Fibroblast of lung (primary cell): ENCODE measurements around the gene CD6. TPM values are rescaled to one million over a fixed set of nuclear protein-coding genes. Genes with fewer than 3 reads are reported as not detected.

Source experiments
- DNase-seq, 2 donors: peaks; one replicate each; pipeline versions ENCODE4 v3.0.0 to v3.0.0-alpha.2; 2010; ENCODE audit warnings: low read depth in 2 of 2
- H2AFZ ChIP-seq: 2 replicates; pipeline ENCODE4 v1.5.1; 2012; ENCODE audit warnings: low read length, control low read depth, inconsistent platforms
- H3K27ac ChIP-seq: 2 replicates; pipeline ENCODE4 v1.5.1; 2011; ENCODE audit warnings: low read length, control low read depth; ENCODE audit not compliant: insufficient read depth
- H3K27me3 ChIP-seq: 2 replicates; pipeline ENCODE4 v1.5.1; 2011; ENCODE audit warnings: mild to moderate bottlenecking, low read length; ENCODE audit not compliant: control insufficient read depth, insufficient read depth
- H3K36me3 ChIP-seq: 2 replicates; pipeline ENCODE4 v1.5.1; 2011; ENCODE audit warnings: low read length; ENCODE audit not compliant: control insufficient read depth, insufficient read depth
- H3K4me1 ChIP-seq: 2 replicates; pipeline ENCODE4 v1.5.1; 2011; ENCODE audit warnings: low read length; ENCODE audit not compliant: control insufficient read depth, insufficient read depth; ENCODE audit errors: extremely low read depth
- H3K4me2 ChIP-seq: 2 replicates; pipeline ENCODE4 v1.5.1; 2011; ENCODE audit warnings: low read length, control low read depth; ENCODE audit not compliant: insufficient read depth; ENCODE audit errors: extremely low read depth
- H3K4me3 ChIP-seq, 4 experiments: fragments of 200-600 bp in 1 of 4; sonication (generic) in 1 of 4; replicated peaks in 1 of 4; 2 replicates each; pipeline ENCODE4 v1.5.1; 2011 to 2016; ENCODE audit warnings: low read length in 4 of 4, low read depth in 3 of 4, mild to moderate bottlenecking in 3 of 4, control low read depth in 2 of 4, inconsistent platforms in 1 of 4, mixed read lengths in 1 of 4; ENCODE audit not compliant: insufficient read depth in 1 of 4; ENCODE audit errors: control extremely low read depth in 1 of 4
- H3K79me2 ChIP-seq: 2 replicates; pipeline ENCODE4 v1.5.1; 2012; ENCODE audit warnings: mild to moderate bottlenecking, low read length, inconsistent platforms; ENCODE audit not compliant: control insufficient read depth, insufficient read depth
- H3K9ac ChIP-seq: 2 replicates; pipeline ENCODE4 v1.5.1; 2011; ENCODE audit warnings: mild to moderate bottlenecking, low read length, control low read depth; ENCODE audit not compliant: insufficient read depth
- H3K9me3 ChIP-seq: 2 replicates; pipeline ENCODE4 v1.5.1; 2012; ENCODE audit warnings: low read depth, low read length; ENCODE audit not compliant: control insufficient read depth, insufficient read depth
- H4K20me1 ChIP-seq: 2 replicates; pipeline ENCODE4 v1.5.1; 2011; ENCODE audit warnings: low read length; ENCODE audit not compliant: control insufficient read depth, insufficient read depth; ENCODE audit errors: extremely low read depth
- CTCF ChIP-seq, 2 donors: IDR thresholded peaks in 1 of 2; conservative IDR thresholded peaks in 1 of 2; 1 replicate in 1 of 2; 2 replicates in 1 of 2; pipeline ENCODE4 v1.5.1; 2011 to 2012; ENCODE audit warnings: low read length in 2 of 2, control low read depth in 1 of 2, inconsistent platforms in 1 of 2, low read depth in 1 of 2, mild to moderate bottlenecking in 1 of 2
- EZH2 ChIP-seq: IDR thresholded peaks from 2 replicates; pipeline ENCODE4 v1.5.1; 2012; ENCODE audit warnings: low read length, control low read depth, mild to moderate bottlenecking; ENCODE audit errors: missing control alignments
- polyA plus RNA-seq, 2 donors: library from polyadenylated mRNA; depleted of rRNA in 1 of 2; stranded (reverse) in 1 of 2; unstranded in 1 of 2; fragments of >200 nt; gene quantifications; 2 replicates each; pipeline ENCODE4 v1.2.1, GENCODE V29; 2011 to 2012; ENCODE audit warnings: missing spikeins in 1 of 2
- total RNA-seq: library from RNA; depleted of rRNA; stranded (reverse); fragments of >200 nt; gene quantifications from 2 replicates; pipeline ENCODE4 v1.2.1, GENCODE V29; 2014

The CD6 gene
- total and polyA plus RNA-seq, 2 donors (not counting 1 experiment from before 2014, with no cell fraction given), result not detected

GRCh38 chr11:60995798-60996197 lies 24.3 kb downstream of the CD6 start:
- Histone ChIP-seq H3K4me3 (no peak overlapping the region), H3K27me3 (peaks cover 8% of the 10 kb centered on the region), H2AFZ (no peak overlapping the region), H3K79me2 (no peaks in the 10 kb centered on the region), H3K27ac (no peak overlapping the region), H4K20me1 (no peaks in the 10 kb centered on the region), H3K4me1 (no peaks in the 10 kb centered on the region), H3K4me2 (no peak overlapping the region), H3K9ac (no peak overlapping the region), H3K36me3 (no peaks in the 10 kb centered on the region), H3K9me3 (no peaks in the 10 kb centered on the region)
- no peak for DNase-seq
- TF ChIP-seq EZH2 (no peak), CTCF (conservative IDR thresholded peaks at IDR 0.05 in 1 of 2, IDR thresholded peaks at IDR 0.05 in 1 of 2; ENCODE audit: low read depth in 1 of 2, low read length in 2 of 2) (no peak)

- Histone ChIP-seq H3K27ac (no peak overlapping the region), H4K20me1 (no peaks in the 10 kb centered on the region)
Observed at GRCh38 chr11:60996381-60997138, 25.1 kb downstream of the CD6 start.

GRCh38 chr11:61000426-61000825 lies 28.9 kb downstream of the CD6 start:
- Histone ChIP-seq H3K27ac (no peak overlapping the region), H3K27me3 (peaks cover 18% of the 10 kb centered on the region), H3K4me2 (no peak overlapping the region), H3K4me1 (no peaks in the 10 kb centered on the region), H3K36me3 (no peaks in the 10 kb centered on the region), H3K4me3 (no peak overlapping the region), H3K79me2 (no peaks in the 10 kb centered on the region), H3K9ac (no peak overlapping the region), H3K9me3 (no peaks in the 10 kb centered on the region), H4K20me1 (no peaks in the 10 kb centered on the region), H2AFZ (no peak overlapping the region)
- no peak for DNase-seq
- TF ChIP-seq EZH2, result no peak
- no peak for TF ChIP-seq CTCF (conservative IDR thresholded peaks at IDR 0.05 in 1 of 2, IDR thresholded peaks at IDR 0.05 in 1 of 2; ENCODE audit: low read depth in 1 of 2, low read length in 2 of 2)

More at GRCh38 chr11:60996381-60997138, 25.1 kb downstream of the CD6 start:
- H2AFZ ChIP-seq, result no peak overlapping the region
- no peaks in the 10 kb centered on the region for H3K9me3 ChIP-seq
- no peaks in the 10 kb centered on the region for H3K4me1 ChIP-seq
- no peak for TF ChIP-seq CTCF (conservative IDR thresholded peaks at IDR 0.05 in 1 of 2, IDR thresholded peaks at IDR 0.05 in 1 of 2; ENCODE audit: low read depth in 1 of 2, low read length in 2 of 2)
- no peak for TF ChIP-seq EZH2
- no peak overlapping the region for H3K4me3 ChIP-seq
- H3K36me3 ChIP-seq, result no peaks in the 10 kb centered on the region
- DNase-seq, result no peak
- peaks cover 8% of the 10 kb centered on the region for H3K27me3 ChIP-seq
- H3K79me2 ChIP-seq, result no peaks in the 10 kb centered on the region
- H3K4me2 ChIP-seq, result no peak overlapping the region
- no peak overlapping the region for H3K9ac ChIP-seq
